ENCODE measurements around the gene CACNA1C. TPM values are rescaled to one million over a fixed set of nuclear protein-coding genes. Genes with fewer than 3 reads are reported as not detected.

CACNA1C gene
- total RNA-seq, 5 donors from 2014 or later (not counting 1 experiment from before 2014, with no cell fraction given), result 0.10 to 0.26 (median 0.16) TPM

DNA sequence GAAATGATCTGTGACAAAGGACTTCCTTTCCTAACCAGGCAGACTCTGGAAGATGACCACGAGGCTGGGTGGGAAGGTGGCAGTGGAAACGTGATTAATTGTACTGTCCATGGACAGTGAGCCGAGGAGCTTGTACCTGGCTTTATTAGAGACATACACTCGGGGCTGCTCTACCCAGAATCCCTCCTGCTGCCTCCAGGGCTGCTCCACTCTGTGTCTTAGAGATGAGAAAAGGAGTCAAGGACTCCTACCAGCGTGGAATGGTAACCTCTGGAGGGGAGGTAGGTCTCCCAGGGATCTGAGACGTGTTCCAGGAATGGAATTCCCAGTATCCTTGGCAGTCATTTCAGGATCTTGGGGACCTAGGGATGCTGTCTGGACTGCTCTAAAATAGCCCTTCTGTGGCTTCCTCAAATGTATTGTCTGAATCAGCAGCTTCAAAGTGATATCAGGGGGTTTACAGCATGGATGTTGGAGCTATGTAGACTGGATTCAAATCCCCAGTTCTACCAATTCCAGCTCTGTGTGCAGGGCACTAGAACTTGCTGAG, 237.8 kb downstream of the CACNA1C start:
- Histone ChIP-seq H3K4me1 (ENCODE audit: control insufficient read depth in 1 of 2, extremely low read depth in 1 of 2, insufficient read depth in 2 of 2, low read length in 2 of 2) (peaks cover 6 to 10% of the 10 kb centered on the region in 2 experiments), H3K27me3 (replicated peaks in 1 of 2; ENCODE audit: control insufficient read depth in 2 of 2, extremely low read depth in 1 of 2, insufficient read depth in 2 of 2, low read length in 1 of 2) (peaks cover 0 to 6% of the 10 kb centered on the region in 2 experiments), H3K36me3 (ENCODE audit: control insufficient read depth in 2 of 2, extremely low read depth in 1 of 2, insufficient read depth in 1 of 2, low read length in 1 of 2) (no peaks in the 10 kb centered on the region), H3K9me3 (no peaks in the 10 kb centered on the region), H3K27ac (ENCODE audit: low read length) (no peak overlapping the region), H3K4me3 (ENCODE audit: control insufficient read depth in 1 of 2, extremely low read depth in 1 of 2, low read length in 1 of 2) (no peak overlapping the region)
- POLR2A ChIA-PET, result no interaction called here
- no peak overlapping the region for H3K4me3 Mint-ChIP-seq
- H3K27me3 Mint-ChIP-seq, result peaks cover 12 to 39% of the 10 kb centered on the region in 2 donors
- CTCF ChIA-PET, result no interaction called here
- no peaks in the 10 kb centered on the region for H3K9me3 Mint-ChIP-seq
- no peak overlapping the region for H3K27ac Mint-ChIP-seq
- H3K36me3 Mint-ChIP-seq, result no peaks in the 10 kb centered on the region
- ATAC-seq (replicated peaks in 1 of 4) (no peak), DNase-seq (no peak)
- H3K4me1 Mint-ChIP-seq, result peaks cover 8 to 11% (median 9%) of the 10 kb centered on the region in 3 donors
- WGBS (ENCODE audit: insufficient coverage), result 56% methylated on average over 3 of the region's 6 CpGs

DNA sequence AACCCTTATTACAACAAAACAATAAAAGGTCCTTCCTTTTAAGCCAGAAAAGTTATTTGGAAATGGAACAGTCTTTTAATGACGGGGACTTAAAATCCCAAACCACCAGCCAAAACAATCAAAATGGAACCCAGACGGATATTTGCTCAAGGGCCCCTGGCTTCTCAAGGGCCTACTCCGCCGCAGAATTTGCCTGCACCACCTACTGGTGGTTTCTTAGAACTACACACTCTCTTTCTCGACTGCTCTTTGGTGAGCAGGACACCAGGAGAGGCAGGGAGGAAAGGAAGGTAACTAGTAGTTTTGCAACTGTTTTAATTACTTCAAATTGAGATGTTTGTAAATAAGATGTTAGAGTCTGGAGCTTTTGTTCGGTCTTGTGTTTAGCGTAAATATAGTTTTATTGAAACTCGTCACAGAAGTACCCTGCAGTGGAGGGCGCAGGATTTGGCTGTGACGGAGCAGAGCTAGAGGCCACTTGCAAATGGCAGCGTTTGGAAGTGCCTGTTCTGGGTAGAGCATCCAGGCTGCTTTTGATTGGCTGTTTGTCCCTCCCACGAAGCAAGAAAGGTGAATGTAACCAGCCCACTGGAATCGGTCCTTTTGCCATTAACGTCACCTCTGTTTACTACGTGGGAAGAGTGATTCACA, 238.5 kb downstream of the CACNA1C start:
- DNase-seq (peak in 9 of 35 experiments; percentile 3 to 57 (median 14)), ATAC-seq (replicated peaks in 1 of 4) (peak in 1 of 4 experiments; percentile 34)
- POLR2A ChIA-PET, result no interaction called here
- H3K27ac Mint-ChIP-seq, result no peak overlapping the region
- H3K9me3 ChIP-seq, result no peaks in the 10 kb centered on the region
- WGBS (ENCODE audit: insufficient coverage), result 89% methylated on average over 6 of the region's 15 CpGs
- peaks cover 7 to 32% of the 10 kb centered on the region in 2 donors for H3K27me3 Mint-ChIP-seq
- peaks cover 7 to 10% of the 10 kb centered on the region in 2 experiments for H3K4me1 ChIP-seq (ENCODE audit: control insufficient read depth in 1 of 2, extremely low read depth in 1 of 2, insufficient read depth in 2 of 2, low read length in 2 of 2)
- peaks cover 8 to 11% (median 9%) of the 10 kb centered on the region in 3 donors for H3K4me1 Mint-ChIP-seq
- no peak overlapping the region for H3K4me3 Mint-ChIP-seq
- peaks cover 0 to 6% of the 10 kb centered on the region in 2 experiments for H3K27me3 ChIP-seq (replicated peaks in 1 of 2; ENCODE audit: control insufficient read depth in 2 of 2, extremely low read depth in 1 of 2, insufficient read depth in 2 of 2, low read length in 1 of 2)
- H3K9me3 Mint-ChIP-seq, result no peaks in the 10 kb centered on the region
- no peaks in the 10 kb centered on the region for H3K36me3 ChIP-seq (ENCODE audit: control insufficient read depth in 2 of 2, extremely low read depth in 1 of 2, insufficient read depth in 1 of 2, low read length in 1 of 2)
- no peak overlapping the region for H3K27ac ChIP-seq (ENCODE audit: low read length)
- no peak overlapping the region for H3K4me3 ChIP-seq (ENCODE audit: control insufficient read depth in 1 of 2, extremely low read depth in 1 of 2, low read length in 1 of 2)
- CTCF ChIA-PET, result no interaction called here
- H3K36me3 Mint-ChIP-seq, result no peaks in the 10 kb centered on the region

GRCh38 chr12:2291947-2292346, 239.2 kb downstream of the CACNA1C start:
- Mint-ChIP-seq H3K4me3 (no peak overlapping the region), H3K4me1 (peaks cover 8 to 11% (median 9%) of the 10 kb centered on the region in 3 donors), H3K27me3 (peaks cover 4 to 29% of the 10 kb centered on the region in 2 donors)

GRCh38 chr12:2292560-2292959, 239.8 kb downstream of the CACNA1C start:
- peaks cover 7 to 10% of the 10 kb centered on the region in 2 experiments for H3K4me1 ChIP-seq (ENCODE audit: control insufficient read depth in 1 of 2, extremely low read depth in 1 of 2, insufficient read depth in 2 of 2, low read length in 2 of 2)
- ChIA-PET POLR2A (no interaction called here), CTCF (no interaction called here)
- DNase-seq, result no peak
- no peaks in the 10 kb centered on the region for H3K9me3 ChIP-seq
- Mint-ChIP-seq H3K4me3 (no peak overlapping the region), H3K36me3 (no peaks in the 10 kb centered on the region), H3K27me3 (peaks cover 4 to 24% of the 10 kb centered on the region in 2 donors), H3K4me1 (peaks cover 8 to 11% (median 9%) of the 10 kb centered on the region in 3 donors), H3K27ac (no peak overlapping the region), H3K9me3 (no peaks in the 10 kb centered on the region)
- H3K27ac ChIP-seq (ENCODE audit: low read length), result no peak overlapping the region
- ATAC-seq (replicated peaks in 1 of 4), result no peak
- 71% methylated on average over 2 of the region's 6 CpGs for WGBS (ENCODE audit: insufficient coverage)
- H3K4me3 ChIP-seq (ENCODE audit: control insufficient read depth in 1 of 2, extremely low read depth in 1 of 2, low read length in 1 of 2), result no peak overlapping the region
- H3K27me3 ChIP-seq (replicated peaks in 1 of 2; ENCODE audit: control insufficient read depth in 2 of 2, extremely low read depth in 1 of 2, insufficient read depth in 2 of 2, low read length in 1 of 2), result peaks cover 0 to 6% of the 10 kb centered on the region in 2 experiments
- H3K36me3 ChIP-seq (ENCODE audit: control insufficient read depth in 2 of 2, extremely low read depth in 1 of 2, insufficient read depth in 1 of 2, low read length in 1 of 2), result no peaks in the 10 kb centered on the region

More at GRCh38 chr12:2291947-2292346, 239.2 kb downstream of the CACNA1C start:
- no peaks in the 10 kb centered on the region for H3K36me3 ChIP-seq (ENCODE audit: control insufficient read depth in 2 of 2, extremely low read depth in 1 of 2, insufficient read depth in 1 of 2, low read length in 1 of 2)
- no peak overlapping the region for H3K27ac Mint-ChIP-seq
- DNase-seq, result no peak
- POLR2A ChIA-PET, result no interaction called here
- H3K4me1 ChIP-seq (ENCODE audit: control insufficient read depth in 1 of 2, extremely low read depth in 1 of 2, insufficient read depth in 2 of 2, low read length in 2 of 2), result peaks cover 7 to 10% of the 10 kb centered on the region in 2 experiments
- CTCF ChIA-PET, result no interaction called here
- no peak for ATAC-seq (replicated peaks in 1 of 4)
- H3K27ac ChIP-seq (ENCODE audit: low read length), result no peak overlapping the region
- H3K27me3 ChIP-seq (replicated peaks in 1 of 2; ENCODE audit: control insufficient read depth in 2 of 2, extremely low read depth in 1 of 2, insufficient read depth in 2 of 2, low read length in 1 of 2), result peaks cover 0 to 6% of the 10 kb centered on the region in 2 experiments
- no peaks in the 10 kb centered on the region for H3K9me3 ChIP-seq
- WGBS (ENCODE audit: insufficient coverage), result 78% methylated on average over 3 of the region's 3 CpGs
- H3K4me3 ChIP-seq (ENCODE audit: control insufficient read depth in 1 of 2, extremely low read depth in 1 of 2, low read length in 1 of 2), result no peak overlapping the region
- no peaks in the 10 kb centered on the region for H3K9me3 Mint-ChIP-seq
- no peaks in the 10 kb centered on the region for H3K36me3 Mint-ChIP-seq

GRCh38 chr12:2294651-2295475, 242.1 kb downstream of the CACNA1C start:
- Mint-ChIP-seq H3K4me1 (peaks cover 8 to 20% (median 18%) of the 10 kb centered on the region in 3 donors), H3K27ac (no peak overlapping the region), H3K9me3 (no peaks in the 10 kb centered on the region), H3K27me3 (peaks cover 4 to 16% of the 10 kb centered on the region in 2 donors), H3K4me3 (peak overlapping the region in 1 of 3 donors; percentile 42), H3K36me3 (no peaks in the 10 kb centered on the region)
- no peak overlapping the region for H3K27ac ChIP-seq (ENCODE audit: low read length)
- H3K4me3 ChIP-seq (ENCODE audit: control insufficient read depth in 1 of 2, extremely low read depth in 1 of 2, low read length in 1 of 2), result no peak overlapping the region
- WGBS (ENCODE audit: insufficient coverage), result 55% methylated on average over 14 of the region's 20 CpGs
- H3K36me3 ChIP-seq (ENCODE audit: control insufficient read depth in 2 of 2, extremely low read depth in 1 of 2, insufficient read depth in 1 of 2, low read length in 1 of 2), result no peaks in the 10 kb centered on the region
- no peaks in the 10 kb centered on the region for H3K9me3 ChIP-seq
- ChIA-PET CTCF (no interaction called here), POLR2A (no interaction called here)
- peaks cover 9 to 13% of the 10 kb centered on the region in 2 experiments for H3K4me1 ChIP-seq (ENCODE audit: control insufficient read depth in 1 of 2, extremely low read depth in 1 of 2, insufficient read depth in 2 of 2, low read length in 2 of 2)
- DNase-seq (peak in 2 of 35 experiments; percentile 15 to 33), ATAC-seq (replicated peaks in 1 of 4) (peak in 2 of 4 experiments; percentile 12 to 19)
- peaks cover 0 to 13% of the 10 kb centered on the region in 2 experiments for H3K27me3 ChIP-seq (replicated peaks in 1 of 2; ENCODE audit: control insufficient read depth in 2 of 2, extremely low read depth in 1 of 2, insufficient read depth in 2 of 2, low read length in 1 of 2)

DNA sequence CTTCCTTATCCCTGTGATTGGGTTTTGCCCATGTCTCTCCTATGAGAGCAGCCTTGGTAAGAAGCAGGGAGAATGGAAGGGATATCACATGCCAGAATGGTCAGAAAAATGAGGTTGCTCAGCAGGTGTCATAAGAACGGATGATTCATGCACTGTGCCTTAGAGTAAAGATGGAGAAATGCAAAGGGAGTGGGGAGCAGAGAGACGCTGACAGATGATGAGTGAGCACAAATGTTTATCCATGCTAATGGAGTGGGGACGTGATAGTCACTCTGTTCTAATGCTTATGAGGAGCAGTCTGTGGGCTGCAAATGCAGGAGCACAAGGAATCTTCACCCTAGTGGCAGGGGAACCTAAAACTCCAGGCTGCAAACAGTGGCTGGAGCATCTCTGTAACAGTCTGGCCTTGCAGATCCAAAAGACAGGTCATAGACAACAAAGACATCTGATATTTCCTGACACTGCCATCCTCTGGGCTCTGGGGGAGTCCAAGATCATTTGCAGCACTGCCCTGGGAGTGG, 243.2 kb downstream of the CACNA1C start:
- 72% methylated on average over 3 of the region's 3 CpGs for whole genome bisulfite sequencing (ENCODE audit: insufficient coverage)
- Mint-ChIP-seq H3K4me3 (no peak overlapping the region), H3K4me1 (peaks cover 8 to 20% (median 18%) of the 10 kb centered on the region in 3 donors), H3K9me3 (no peaks in the 10 kb centered on the region), H3K27me3 (peaks cover 4 to 11% of the 10 kb centered on the region in 2 donors), H3K36me3 (no peaks in the 10 kb centered on the region), H3K27ac (no peak overlapping the region)
- DNase-seq, result no peak
- Histone ChIP-seq H3K27me3 (replicated peaks in 1 of 2; ENCODE audit: control insufficient read depth in 2 of 2, extremely low read depth in 1 of 2, insufficient read depth in 2 of 2, low read length in 1 of 2) (peaks cover 0 to 22% of the 10 kb centered on the region in 2 experiments), H3K4me3 (ENCODE audit: control insufficient read depth in 1 of 2, extremely low read depth in 1 of 2, low read length in 1 of 2) (no peak overlapping the region), H3K9me3 (no peaks in the 10 kb centered on the region), H3K4me1 (ENCODE audit: control insufficient read depth in 1 of 2, extremely low read depth in 1 of 2, insufficient read depth in 2 of 2, low read length in 2 of 2) (peaks cover 9 to 13% of the 10 kb centered on the region in 2 experiments), H3K36me3 (ENCODE audit: control insufficient read depth in 2 of 2, extremely low read depth in 1 of 2, insufficient read depth in 1 of 2, low read length in 1 of 2) (no peaks in the 10 kb centered on the region), H3K27ac (ENCODE audit: low read length) (no peak overlapping the region)
- CTCF ChIA-PET, result no interaction called here
- ATAC-seq (replicated peaks in 1 of 4), result no peak
- POLR2A ChIA-PET, result no interaction called here

Data from T-cell (primary cell).